Liver (tissue), 9 donors: ENCODE results near the gene FXYD7. TPM values are rescaled to one million over a fixed set of nuclear protein-coding genes. Genes with fewer than 3 reads are reported as not detected.

Experiments used
- DNase-seq: peaks from one replicate; pipeline ENCODE4 v3.0.0-alpha.2; 2017; ENCODE audit warnings: low spot score
- H3K27ac ChIP-seq, 2 donors: one replicate each; pipeline ENCODE4 v1.7.0; 2013; ENCODE audit warnings: inconsistent platforms in 2 of 2, low read length in 2 of 2, control low read depth in 1 of 2, low read depth in 1 of 2, mild to moderate bottlenecking in 1 of 2
- H3K27me3 ChIP-seq, 4 donors: one replicate each; pipeline versions ENCODE4 v1.6.1 to v1.7.0; 2013; ENCODE audit warnings: low read length in 3 of 4, inconsistent platforms in 1 of 4, mild to moderate bottlenecking in 1 of 4, moderate library complexity in 1 of 4; ENCODE audit not compliant: control insufficient read depth in 4 of 4, insufficient read depth in 4 of 4
- H3K36me3 ChIP-seq, 4 donors: one replicate each; pipeline versions ENCODE4 v1.6.1 to v1.7.0; 2013; ENCODE audit warnings: low read length in 3 of 4, mild to moderate bottlenecking in 3 of 4, low read depth in 1 of 4, moderate library complexity in 1 of 4; ENCODE audit not compliant: control insufficient read depth in 4 of 4, insufficient read depth in 3 of 4
- H3K4me1 ChIP-seq, 4 donors: one replicate each; pipeline versions ENCODE4 v1.6.1 to v1.7.0; 2013; ENCODE audit warnings: low read length in 3 of 4, mild to moderate bottlenecking in 3 of 4, moderate library complexity in 1 of 4; ENCODE audit not compliant: control insufficient read depth in 4 of 4, insufficient read depth in 4 of 4
- H3K4me3 ChIP-seq, 3 donors: one replicate each; pipeline versions ENCODE4 v1.6.1 to v1.7.0; 2013; ENCODE audit warnings: low read length in 3 of 3, control low read depth in 1 of 3, low read depth in 1 of 3, mild to moderate bottlenecking in 1 of 3
- H3K9ac ChIP-seq, 2 donors: one replicate each; pipeline ENCODE4 v1.7.0; 2013; ENCODE audit warnings: low read length in 2 of 2, mild to moderate bottlenecking in 2 of 2, moderate library complexity in 2 of 2, control low read depth in 1 of 2, low read depth in 1 of 2
- H3K9me3 ChIP-seq, 4 donors: one replicate each; pipeline versions ENCODE4 v1.6.1 to v1.7.0; 2013; ENCODE audit warnings: low read length in 3 of 4; ENCODE audit not compliant: control insufficient read depth in 4 of 4
- CTCF ChIP-seq: fragments of 150-350 bp; IDR thresholded peaks from 2 replicates; pipeline ENCODE4 v1.5.1; 2017; ENCODE audit warnings: improper control_type of control experiment, low read depth, low read length; ENCODE audit not compliant: missing input control
- FOXA1 ChIP-seq: IDR thresholded peaks from 2 replicates; pipeline ENCODE4 v1.6.1; 2016; ENCODE audit warnings: antibody characterized with exemption
- FOXA2 ChIP-seq: IDR thresholded peaks from 2 replicates; pipeline ENCODE4 v1.6.1; 2016; ENCODE audit warnings: antibody characterized with exemption
- GABPA ChIP-seq, 2 donors: IDR thresholded peaks in 1 of 2; conservative IDR thresholded peaks in 1 of 2; 2 replicates each; pipeline ENCODE4 v1.6.1; 2016; ENCODE audit warnings: antibody characterized with exemption in 2 of 2, mild to moderate bottlenecking in 1 of 2, moderate library complexity in 1 of 2
- JUND ChIP-seq, 2 donors: IDR thresholded peaks; 2 replicates each; pipeline ENCODE4 v1.6.1; 2016; ENCODE audit warnings: antibody characterized with exemption in 2 of 2
- MAX ChIP-seq: IDR thresholded peaks from 2 replicates; pipeline ENCODE4 v1.6.1; 2016; ENCODE audit warnings: antibody characterized with exemption
- RAD21 ChIP-seq, 2 donors: IDR thresholded peaks; 2 replicates each; pipeline ENCODE4 v1.6.1; 2016; ENCODE audit warnings: antibody characterized with exemption in 2 of 2, mild to moderate bottlenecking in 2 of 2
- REST ChIP-seq: IDR thresholded peaks from 2 replicates; pipeline ENCODE4 v1.6.1; 2016; ENCODE audit warnings: antibody characterized with exemption, mild to moderate bottlenecking
- SP1 ChIP-seq: IDR thresholded peaks from 2 replicates; pipeline ENCODE4 v1.6.1; 2018; ENCODE audit warnings: antibody characterized with exemption, mild to moderate bottlenecking
- YY1 ChIP-seq: IDR thresholded peaks from 2 replicates; pipeline ENCODE4 v1.6.1; 2016; ENCODE audit warnings: antibody characterized with exemption, mild to moderate bottlenecking
- WGBS: extraction: QIAGEN DNeasy Blood & Tissue Kit; methylation state at CpG from one replicate; pipeline ENCODE4 v1.1.7; 2013; 5-methylcytosine and 5-hydroxymethylcytosine counted together
- polyA plus RNA-seq, 2 donors: library from polyadenylated mRNA; stranded (reverse) in 1 of 2; unstranded in 1 of 2; fragments of 200-250 nt in 1 of 2; fragments of >200 nt in 1 of 2; fragmentation: Nextera tagmentation in 1 of 2; extraction: Ambion mirVana in 1 of 2; gene quantifications; one replicate each; pipeline versions ENCODE4 v1.2.1 to v1.2.3, GENCODE V29; 2013 to 2015
- total RNA-seq, 2 donors: library from RNA; depleted of rRNA; stranded (reverse); fragments of >200 nt; gene quantifications; one replicate each; pipeline ENCODE4 v1.2.3, GENCODE V29; 2014
- TF ChIP-seq, protein P1 (sequence below): IDR thresholded peaks from 2 replicates; pipeline ENCODE4 v1.6.1; 2016; ENCODE audit warnings: antibody characterized with exemption
- donor health status: healthy.
- donor health status: healthy.
- donor health status: healthy.
- donor health status: healthy.
- donor health status: healthy.

The FXYD7 gene
- total and polyA plus RNA-seq, 4 donors: 0.08 to 0.09 TPM; not detected in 2

DNA sequence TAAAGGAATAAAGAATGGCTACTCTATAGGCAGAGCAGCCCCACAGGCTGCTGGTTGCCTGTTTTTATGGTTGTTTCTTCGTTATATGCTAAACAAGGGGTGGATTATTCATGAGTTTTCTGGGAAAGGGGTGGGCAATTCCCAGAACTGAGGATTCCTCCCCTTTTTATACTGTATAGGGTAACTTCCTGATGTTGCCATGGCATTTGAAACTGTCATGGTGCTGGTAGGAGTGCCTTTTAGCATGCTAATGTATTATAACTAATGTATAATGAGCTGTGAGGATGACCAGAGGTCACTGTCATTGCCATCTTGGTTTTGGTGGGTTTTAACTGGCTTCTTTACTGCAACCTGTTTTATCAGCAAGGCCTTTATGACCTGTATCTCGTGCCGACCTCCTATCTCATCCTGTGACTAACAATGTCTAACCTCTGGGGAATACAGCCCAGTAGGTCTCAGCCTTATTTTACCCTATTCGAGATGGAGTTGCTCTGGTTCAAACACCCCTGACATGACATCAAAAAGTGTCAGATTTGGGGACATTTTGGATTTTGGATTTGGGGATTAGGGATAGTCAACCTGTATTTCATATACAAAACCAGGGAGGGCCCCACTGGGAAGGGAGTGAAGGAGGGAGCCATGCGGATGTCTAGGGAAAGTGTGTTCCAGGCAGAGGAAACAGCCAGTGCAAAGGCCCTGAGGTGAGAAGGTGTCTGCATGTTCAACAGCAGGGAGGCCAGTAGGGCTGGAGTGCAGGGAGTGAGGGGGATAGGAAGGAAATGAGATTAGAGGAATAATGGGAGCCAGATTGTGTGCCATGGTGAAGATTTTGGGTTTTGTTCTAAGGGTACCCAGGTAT lies 22.4 kb downstream of the FXYD7 start:
- peaks cover 0 to 8% (median 5%) of the 10 kb centered on the region in 4 donors for H3K36me3 ChIP-seq
- no peak for DNase-seq
- TF ChIP-seq, protein P1, sequence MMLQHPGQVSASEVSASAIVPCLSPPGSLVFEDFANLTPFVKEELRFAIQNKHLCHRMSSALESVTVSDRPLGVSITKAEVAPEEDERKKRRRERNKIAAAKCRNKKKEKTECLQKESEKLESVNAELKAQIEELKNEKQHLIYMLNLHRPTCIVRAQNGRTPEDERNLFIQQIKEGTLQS: no peak
- TF ChIP-seq FOXA2 (no peak), SP1 (no peak), YY1 (no peak), JUND (IDR thresholded peaks at IDR 0.05) (no peak), GABPA (IDR thresholded peaks at IDR 0.05 in 1 of 2, conservative IDR thresholded peaks at IDR 0.05 in 1 of 2) (no peak)
- H3K27ac ChIP-seq: no peak overlapping the region
- 81% methylated on average over 5 of the region's 5 CpGs for WGBS
- no peaks in the 10 kb centered on the region for H3K27me3 ChIP-seq
- H3K9me3 ChIP-seq: peaks cover 0 to 6% (median 2%) of the 10 kb centered on the region in 4 donors
- H3K4me3 ChIP-seq: no peak overlapping the region
- no peak overlapping the region for H3K9ac ChIP-seq
- peaks cover 6 to 15% (median 11%) of the 10 kb centered on the region in 4 donors for H3K4me1 ChIP-seq

- WGBS: 98% methylated on average over 7 of the region's 7 CpGs
- Histone ChIP-seq H3K9ac (no peak overlapping the region), H3K9me3 (peaks cover 0 to 6% (median 2%) of the 10 kb centered on the region in 4 donors), H3K27me3 (no peaks in the 10 kb centered on the region), H3K36me3 (peaks cover 0 to 8% (median 5%) of the 10 kb centered on the region in 4 donors), H3K4me1 (peaks cover 8 to 21% (median 16%) of the 10 kb centered on the region in 4 donors), H3K4me3 (no peak overlapping the region), H3K27ac (no peak overlapping the region)
- DNase-seq: no peak
- TF ChIP-seq CTCF (no peak), RAD21 (IDR thresholded peaks at IDR 0.05) (no peak), SP1 (no peak)
Measured at GRCh38 chr19:35166100-35167063, 23.3 kb downstream of the FXYD7 start.

- Histone ChIP-seq H3K9me3 (peaks cover 0 to 6% (median 2%) of the 10 kb centered on the region in 4 donors), H3K9ac (no peak overlapping the region), H3K27me3 (no peaks in the 10 kb centered on the region), H3K4me1 (peaks cover 8 to 23% (median 16%) of the 10 kb centered on the region in 4 donors), H3K36me3 (peaks cover 0 to 6% (median 3%) of the 10 kb centered on the region in 4 donors), H3K27ac (peak overlapping the region in 1 of 2 donors; percentile 36), H3K4me3 (no peak overlapping the region)
- 88% methylated on average over 5 of the region's 5 CpGs for WGBS
- DNase-seq: no peak
- TF ChIP-seq CTCF: no peak
- TF ChIP-seq GABPA (IDR thresholded peaks at IDR 0.05 in 1 of 2, conservative IDR thresholded peaks at IDR 0.05 in 1 of 2): no peak
- no peak for TF ChIP-seq FOXA2
- no peak for TF ChIP-seq YY1
- TF ChIP-seq, protein P1: no peak
- no peak for TF ChIP-seq MAX
- TF ChIP-seq FOXA1: no peak
- no peak for TF ChIP-seq REST
- no peak for TF ChIP-seq RAD21 (IDR thresholded peaks at IDR 0.05)
Measured at GRCh38 chr19:35167251-35168119, 24.4 kb downstream of the FXYD7 start.
